IPS DF 6.9 (cell line): ENCODE measurements around the gene CEP70.
A peak's percentile ranks its signal among the peaks of the same experiment; 100 is the strongest.

Experiments
- DNase-seq: peaks from one replicate; pipeline ENCODE4 v3.0.0-alpha.2; 2013; ENCODE audit warnings: low read depth, low spot score
- H3K27ac ChIP-seq: one replicate; pipeline ENCODE4 v1.5.1; 2013; ENCODE audit warnings: low read length, control low read depth
- H3K27me3 ChIP-seq: 2 replicates; pipeline ENCODE4 v1.6.1; 2013; ENCODE audit warnings: mild to moderate bottlenecking, low read length; ENCODE audit not compliant: control insufficient read depth, insufficient read depth
- H3K36me3 ChIP-seq: 2 replicates; pipeline ENCODE4 v1.6.1; 2013; ENCODE audit warnings: low read length; ENCODE audit not compliant: control insufficient read depth, insufficient read depth
- H3K4me1 ChIP-seq: 2 replicates; pipeline ENCODE4 v1.6.1; 2013; ENCODE audit warnings: low read length; ENCODE audit not compliant: control insufficient read depth, insufficient read depth
- H3K4me3 ChIP-seq: 2 replicates; pipeline ENCODE4 v1.5.1; 2013; ENCODE audit warnings: mild to moderate bottlenecking, low read length
- H3K9me3 ChIP-seq: 2 replicates; pipeline ENCODE4 v1.6.1; 2013; ENCODE audit warnings: low read length, inconsistent platforms; ENCODE audit not compliant: control insufficient read depth, insufficient read depth
- WGBS: extraction: QIAGEN DNeasy Blood & Tissue Kit; methylation state at CpG from one replicate; pipeline ENCODE4 v1.1.7; 2013; ENCODE audit warnings: mixed read lengths, missing lambda C conversion rate; ENCODE audit not compliant: insufficient read length, insufficient coverage; 5-methylcytosine and 5-hydroxymethylcytosine counted together

Gene CEP70, protein sequence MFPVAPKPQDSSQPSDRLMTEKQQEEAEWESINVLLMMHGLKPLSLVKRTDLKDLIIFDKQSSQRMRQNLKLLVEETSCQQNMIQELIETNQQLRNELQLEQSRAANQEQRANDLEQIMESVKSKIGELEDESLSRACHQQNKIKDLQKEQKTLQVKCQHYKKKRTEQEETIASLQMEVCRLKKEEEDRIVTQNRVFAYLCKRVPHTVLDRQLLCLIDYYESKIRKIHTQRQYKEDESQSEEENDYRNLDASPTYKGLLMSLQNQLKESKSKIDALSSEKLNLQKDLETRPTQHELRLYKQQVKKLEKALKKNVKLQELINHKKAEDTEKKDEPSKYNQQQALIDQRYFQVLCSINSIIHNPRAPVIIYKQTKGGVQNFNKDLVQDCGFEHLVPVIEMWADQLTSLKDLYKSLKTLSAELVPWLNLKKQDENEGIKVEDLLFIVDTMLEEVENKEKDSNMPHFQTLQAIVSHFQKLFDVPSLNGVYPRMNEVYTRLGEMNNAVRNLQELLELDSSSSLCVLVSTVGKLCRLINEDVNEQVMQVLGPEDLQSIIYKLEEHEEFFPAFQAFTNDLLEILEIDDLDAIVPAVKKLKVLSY

DNA sequence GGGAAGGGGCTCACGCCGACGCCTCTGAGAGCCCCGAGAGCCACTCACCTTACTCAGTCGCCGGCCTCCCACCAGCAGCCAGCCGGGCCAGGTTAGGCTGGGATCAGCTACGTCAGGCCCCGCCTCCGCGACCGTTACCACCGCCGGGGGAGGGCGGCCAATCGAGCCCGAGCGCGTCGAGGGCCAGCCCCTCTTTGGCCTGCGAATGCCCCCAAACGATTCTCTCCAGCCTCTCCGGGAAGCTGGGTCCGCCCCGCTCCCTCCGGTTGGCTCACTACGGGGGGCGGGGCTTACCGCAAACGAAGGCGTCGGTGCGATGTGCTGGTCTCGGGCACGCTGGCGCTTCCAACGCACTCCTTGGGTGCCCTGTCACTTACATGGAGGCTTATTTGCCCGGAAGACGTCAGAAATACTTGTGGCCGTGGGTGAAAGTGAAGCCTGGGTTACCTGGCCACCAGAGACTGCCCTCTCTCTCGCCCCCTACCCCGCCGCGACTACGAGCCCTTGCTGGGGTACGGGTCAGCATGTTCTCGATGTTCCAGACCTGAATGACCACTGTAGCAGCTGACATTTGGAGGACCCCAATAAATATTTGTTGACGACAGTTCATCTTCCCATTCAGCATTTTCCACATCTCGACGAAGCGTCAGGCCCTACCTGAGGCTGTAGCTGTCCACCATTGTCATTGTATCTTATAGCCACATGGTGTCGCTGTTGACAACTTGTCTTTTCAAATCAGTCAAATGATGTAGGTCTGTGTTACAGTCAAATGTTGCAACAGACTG is at the start of gene CEP70:
Gene CEP70 (minus strand): TSS at position 111 of the 785 bp plus-strand sequence. CDS start 21,333 bp downstream, outside the sequence.
- H3K4me1 ChIP-seq = no peaks in the 10 kb centered on the region; the same call in 1 of the 2 replicates
- no peaks in the 10 kb centered on the region; the same call in 1 of the 2 replicates for H3K36me3 ChIP-seq
- no peak within 1 kb of the TSS for H3K27ac ChIP-seq
- H3K9me3 ChIP-seq = no peaks in the 10 kb centered on the region; the same call in 1 of the 2 replicates
- DNase-seq = peak; percentile 91
- peak within 1 kb of the TSS; percentile 71 for H3K4me3 ChIP-seq
- WGBS = no CpG with 5 or more reads among the region's 52 CpGs
- no peaks in the 10 kb centered on the region for H3K27me3 ChIP-seq

- no peaks in the 10 kb centered on the region for H3K36me3 ChIP-seq
- no peaks in the 10 kb centered on the region for H3K27me3 ChIP-seq
- no peak overlapping the region for H3K4me3 ChIP-seq
- no CpG with 5 or more reads among the region's 1 CpG for WGBS
- H3K4me1 ChIP-seq = no peaks in the 10 kb centered on the region
- peaks cover 1% of the 10 kb centered on the region; the same call in 1 of the 2 replicates for H3K9me3 ChIP-seq
- no peak overlapping the region for H3K27ac ChIP-seq
- no peak for DNase-seq
Measured at GRCh38 chr3:138642927-138643253, 48.8 kb upstream of the CEP70 start.

- Histone ChIP-seq H3K9me3 (peaks cover 1% of the 10 kb centered on the region; the same call in 1 of the 2 replicates), H3K4me1 (no peaks in the 10 kb centered on the region), H3K27me3 (no peaks in the 10 kb centered on the region), H3K27ac (no peak overlapping the region), H3K36me3 (no peaks in the 10 kb centered on the region), H3K4me3 (no peak overlapping the region)
- no peak for DNase-seq
- WGBS = no CpG with 5 or more reads among the region's 4 CpGs
Measured at GRCh38 chr3:138642226-138642926, 48.3 kb upstream of the CEP70 start.

DNA sequence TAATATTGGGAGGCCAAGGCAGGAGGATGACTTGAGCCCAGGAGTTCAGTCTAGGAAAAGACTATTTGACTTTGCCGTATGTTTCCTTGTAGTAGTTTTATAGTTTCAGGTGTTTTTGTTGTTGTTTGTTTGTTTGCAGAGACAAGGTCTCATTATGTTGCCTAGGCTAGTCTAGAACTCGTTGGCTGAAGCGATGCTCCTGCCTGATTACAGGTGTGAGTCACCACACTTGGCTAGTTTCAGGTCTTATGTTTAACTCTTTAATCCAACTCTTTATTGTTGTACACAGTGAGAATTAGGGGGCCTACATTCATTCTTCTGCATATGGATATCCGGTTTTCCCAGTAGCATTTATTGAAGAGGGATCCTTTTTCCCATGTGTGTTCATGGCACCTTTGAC is 46.5 kb upstream of the CEP70 start:
- Histone ChIP-seq H3K4me3 (no peak overlapping the region), H3K27ac (no peak overlapping the region), H3K4me1 (no peaks in the 10 kb centered on the region), H3K27me3 (no peaks in the 10 kb centered on the region), H3K9me3 (0 out of 2 replicates have a peak, but pooled peaks cover 1% of the 10 kb centered on the region), H3K36me3 (no peaks in the 10 kb centered on the region)
- WGBS = no CpG with 5 or more reads among the region's 4 CpGs
- no peak for DNase-seq

GRCh38 chr3:138638641-138639040 is 44.6 kb upstream of the CEP70 start:
- Histone ChIP-seq H3K36me3 (no peaks in the 10 kb centered on the region), H3K4me1 (no peaks in the 10 kb centered on the region), H3K4me3 (no peak overlapping the region), H3K9me3 (no peaks in the 10 kb centered on the region), H3K27me3 (no peaks in the 10 kb centered on the region), H3K27ac (no peak overlapping the region)
- DNase-seq = no peak
- WGBS = no CpG with 5 or more reads among the region's 2 CpGs

- Histone ChIP-seq H3K9me3 (no peaks in the 10 kb centered on the region), H3K27me3 (no peaks in the 10 kb centered on the region), H3K36me3 (no peaks in the 10 kb centered on the region), H3K4me3 (no peak overlapping the region), H3K27ac (no peak overlapping the region), H3K4me1 (no peaks in the 10 kb centered on the region)
- WGBS = no CpG with 5 or more reads among the region's 6 CpGs
- DNase-seq = no peak
Measured at GRCh38 chr3:138629526-138629925, 35.5 kb upstream of the CEP70 start.

DNA sequence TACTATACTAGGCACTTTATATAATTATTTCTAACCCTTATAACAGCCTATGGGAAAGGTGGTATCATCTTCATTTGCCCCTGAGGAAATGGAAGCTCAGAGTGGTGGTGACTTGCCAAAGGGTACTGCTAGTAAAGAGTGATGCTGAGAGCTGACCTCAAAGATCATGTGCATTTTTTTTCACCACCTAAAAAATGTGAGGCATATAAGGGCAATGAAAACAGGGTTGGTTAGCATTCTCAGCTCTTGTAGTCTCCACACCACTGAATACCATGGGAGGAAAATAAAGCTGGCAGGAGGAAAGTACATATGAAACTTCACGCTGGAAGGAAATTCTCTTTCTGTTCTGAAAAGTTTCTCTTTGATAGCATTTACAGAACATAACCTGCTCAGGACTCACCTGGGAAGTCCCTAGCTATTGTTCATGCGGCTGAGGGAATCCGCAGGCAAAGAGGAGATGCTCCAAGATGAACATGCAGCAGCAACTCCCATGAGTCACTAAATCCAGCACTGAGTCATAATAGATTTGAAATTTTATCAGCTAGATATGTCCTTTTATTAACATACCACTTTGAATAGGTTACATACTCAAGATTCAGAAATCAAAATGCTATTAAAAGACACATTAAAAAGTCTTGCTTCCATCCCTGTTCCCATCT is 31.8 kb upstream of the CEP70 start:
- Histone ChIP-seq H3K36me3 (no peaks in the 10 kb centered on the region), H3K9me3 (no peaks in the 10 kb centered on the region), H3K27ac (no peak overlapping the region), H3K4me1 (no peaks in the 10 kb centered on the region), H3K27me3 (no peaks in the 10 kb centered on the region), H3K4me3 (no peak overlapping the region)
- DNase-seq = no peak
- no CpG with 5 or more reads among the region's 3 CpGs for WGBS

- H3K27ac ChIP-seq = no peak overlapping the region
- no peak for DNase-seq
Measured at GRCh38 chr3:138624518-138624917, 30.5 kb upstream of the CEP70 start.

GRCh38 chr3:138620431-138620830 is 26.4 kb upstream of the CEP70 start:
- WGBS = no CpG with 5 or more reads among the region's 4 CpGs
- Histone ChIP-seq H3K9me3 (no peaks in the 10 kb centered on the region), H3K4me1 (no peaks in the 10 kb centered on the region), H3K27ac (no peak overlapping the region), H3K27me3 (no peaks in the 10 kb centered on the region), H3K36me3 (no peaks in the 10 kb centered on the region), H3K4me3 (no peak overlapping the region)
- no peak for DNase-seq

More at GRCh38 chr3:138624518-138624917, 30.5 kb upstream of the CEP70 start:
- no peaks in the 10 kb centered on the region for H3K9me3 ChIP-seq
- H3K4me1 ChIP-seq = no peaks in the 10 kb centered on the region
- no peaks in the 10 kb centered on the region for H3K27me3 ChIP-seq
- H3K36me3 ChIP-seq = no peaks in the 10 kb centered on the region
- H3K4me3 ChIP-seq = no peak overlapping the region

DNA sequence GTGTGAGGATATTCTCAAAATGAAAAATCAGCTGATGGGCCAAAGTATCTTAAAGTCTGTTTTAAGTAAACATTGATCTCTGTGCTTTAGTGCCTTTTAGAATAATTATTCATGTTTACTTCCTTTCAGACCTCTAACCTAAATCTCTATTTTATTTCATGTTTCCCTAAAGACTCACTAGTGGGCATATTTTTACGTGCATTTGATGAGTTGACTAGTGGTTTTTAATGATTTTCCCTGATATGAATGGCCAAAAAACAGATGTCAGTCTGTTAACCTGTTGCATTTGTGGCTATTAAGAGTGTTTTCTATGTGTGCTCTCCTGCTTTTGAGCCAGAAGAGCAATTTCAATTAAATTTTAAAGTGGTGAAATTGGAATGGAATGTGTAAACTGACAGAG is 21.4 kb upstream of the CEP70 start:
- Histone ChIP-seq H3K27me3 (no peaks in the 10 kb centered on the region), H3K27ac (no peak overlapping the region), H3K9me3 (no peaks in the 10 kb centered on the region), H3K4me1 (no peaks in the 10 kb centered on the region), H3K4me3 (no peak overlapping the region), H3K36me3 (no peaks in the 10 kb centered on the region)
- DNase-seq = no peak
- WGBS = no CpG with 5 or more reads among the region's 1 CpG
